Endodermal cell (in vitro differentiated cells): Measurements from ENCODE around the gene AGO3. TPM values are rescaled to one million over a fixed set of nuclear protein-coding genes. Genes with fewer than 3 reads are reported as not detected.

ENCODE experiments used
- DNase-seq: peaks from one replicate; pipeline ENCODE4 v3.0.0-alpha.2; 2017
- H3K27ac ChIP-seq: 2 replicates; pipeline ENCODE4 v1.5.1; 2013; ENCODE audit warnings: mild to moderate bottlenecking, low read depth, low read length, moderate library complexity
- H3K27me3 ChIP-seq: 2 replicates; pipeline ENCODE4 v1.6.1; 2013; ENCODE audit warnings: mild to moderate bottlenecking, low read length, moderate library complexity; ENCODE audit not compliant: insufficient read depth, control insufficient read depth, poor library complexity, severe bottlenecking
- H3K36me3 ChIP-seq: 2 replicates; pipeline ENCODE4 v1.7.0; 2013; ENCODE audit warnings: mild to moderate bottlenecking, low read length, moderate library complexity; ENCODE audit not compliant: control insufficient read depth, insufficient read depth
- H3K4me1 ChIP-seq: one replicate; pipeline ENCODE4 v1.7.0; 2013; ENCODE audit warnings: low read length; ENCODE audit not compliant: control insufficient read depth, insufficient read depth
- H3K4me3 ChIP-seq: 2 replicates; pipeline ENCODE4 v1.5.1; 2013; ENCODE audit warnings: mild to moderate bottlenecking, low read length, moderate library complexity
- H3K9ac ChIP-seq: 2 replicates; pipeline ENCODE4 v1.6.1; 2013; ENCODE audit warnings: mild to moderate bottlenecking, low read length, moderate library complexity; ENCODE audit not compliant: poor library complexity, severe bottlenecking; ENCODE audit errors: extremely low read depth
- H3K9me3 ChIP-seq: 2 replicates; pipeline ENCODE4 v1.6.1; 2013; ENCODE audit warnings: mild to moderate bottlenecking, low read length, moderate library complexity; ENCODE audit not compliant: control insufficient read depth
- H3K27ac Mint-ChIP-seq: 2 replicates; pipeline ENCODE4 v1.8.0; 2020; ENCODE audit warnings: mixed read lengths
- H3K27me3 Mint-ChIP-seq: 2 replicates; pipeline ENCODE4 v1.8.0; 2021; ENCODE audit warnings: mild to moderate bottlenecking, mixed read lengths; ENCODE audit not compliant: insufficient read depth
- H3K36me3 Mint-ChIP-seq: 2 replicates; pipeline ENCODE4 v1.8.0; 2020; ENCODE audit warnings: low read depth, mixed read lengths
- H3K4me1 Mint-ChIP-seq: 2 replicates; pipeline ENCODE4 v1.8.0; 2020; ENCODE audit warnings: mixed read lengths
- H3K4me3 Mint-ChIP-seq: 2 replicates; pipeline ENCODE4 v1.8.0; 2020; ENCODE audit warnings: mild to moderate bottlenecking, moderate library complexity, mixed read lengths
- H3K9me3 Mint-ChIP-seq: 2 replicates; pipeline ENCODE4 v1.8.0; 2020; ENCODE audit warnings: mild to moderate bottlenecking, mixed read lengths
- WGBS, 2 experiments: methylation state at CpG; one replicate each; pipeline versions ENCODE4 v1.1.5 to v1.1.7; 2013; ENCODE audit warnings: missing lambda C conversion rate in 2 of 2, mixed read lengths in 1 of 2; ENCODE audit not compliant: insufficient coverage in 1 of 2, insufficient read length in 1 of 2; 5-methylcytosine and 5-hydroxymethylcytosine counted together
- total RNA-seq, 2 donors: library from RNA; stranded (reverse); fragmentation: NEBNext Ultra II Directional in 1 of 2; extraction: Animal tissue kit (Norgen Biotek cat#: 25700) in 1 of 2; gene quantifications; 2 replicates in 1 of 2; 3 replicates in 1 of 2; pipeline ENCODE4 v1.2.1, GENCODE V29; 2021
- TF ChIP-seq, protein P1 (sequence below): fragments of 200-600 bp; sonication (generic); conservative IDR thresholded peaks from 2 replicates; pipeline ENCODE4 v1.5.0; 2021; ENCODE audit warnings: antibody characterized with exemption, mild to moderate bottlenecking

The AGO3 gene
- total RNA-seq, 2 donors from 2014 or later = 32.8 to 39.8 TPM

DNA sequence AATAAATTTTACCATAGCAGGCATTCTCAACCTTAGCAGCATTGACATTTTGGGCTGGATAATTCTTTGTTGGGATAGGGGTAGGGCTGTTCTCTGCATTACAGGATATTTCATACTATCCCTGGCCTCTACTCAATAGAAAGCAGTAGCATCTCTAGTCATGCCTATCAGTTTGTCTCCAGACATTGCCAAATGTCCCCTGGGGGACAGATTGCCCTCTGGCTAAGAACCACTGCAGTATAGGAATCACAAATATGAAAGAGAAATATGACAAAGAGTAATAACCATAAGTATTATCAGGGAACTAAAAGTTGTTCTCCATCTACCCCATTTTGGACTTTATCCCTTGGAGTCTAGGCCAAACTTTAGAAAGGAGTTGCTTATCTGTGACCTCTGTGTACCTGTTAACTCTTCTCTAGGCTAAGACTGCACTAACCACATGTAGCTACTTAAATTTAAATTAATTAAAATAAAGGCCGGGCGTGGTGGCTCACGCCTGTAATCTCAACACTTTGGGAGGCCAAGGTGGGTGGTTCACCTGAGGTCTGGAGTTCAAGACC lies 76.1 kb downstream of the AGO3 start:
- Mint-ChIP-seq H3K9me3 (no peaks in the 10 kb centered on the region), H3K27ac (no peak overlapping the region), H3K36me3 (peaks cover 17% of the 10 kb centered on the region), H3K4me3 (no peak overlapping the region), H3K27me3 (no peaks in the 10 kb centered on the region), H3K4me1 (no peaks in the 10 kb centered on the region)
- H3K27me3 ChIP-seq = no peaks in the 10 kb centered on the region
- no peaks in the 10 kb centered on the region for H3K4me1 ChIP-seq
- H3K4me3 ChIP-seq = no peak overlapping the region
- 98% methylated on average over 3 of the region's 3 CpGs; no CpG with 5 or more reads in 1 of the 2 experiments for WGBS, 2 experiments
- no peak overlapping the region for H3K27ac ChIP-seq
- no peaks in the 10 kb centered on the region for H3K9me3 ChIP-seq
- no peak for DNase-seq
- no peak overlapping the region for H3K9ac ChIP-seq
- TF ChIP-seq, protein P1, sequence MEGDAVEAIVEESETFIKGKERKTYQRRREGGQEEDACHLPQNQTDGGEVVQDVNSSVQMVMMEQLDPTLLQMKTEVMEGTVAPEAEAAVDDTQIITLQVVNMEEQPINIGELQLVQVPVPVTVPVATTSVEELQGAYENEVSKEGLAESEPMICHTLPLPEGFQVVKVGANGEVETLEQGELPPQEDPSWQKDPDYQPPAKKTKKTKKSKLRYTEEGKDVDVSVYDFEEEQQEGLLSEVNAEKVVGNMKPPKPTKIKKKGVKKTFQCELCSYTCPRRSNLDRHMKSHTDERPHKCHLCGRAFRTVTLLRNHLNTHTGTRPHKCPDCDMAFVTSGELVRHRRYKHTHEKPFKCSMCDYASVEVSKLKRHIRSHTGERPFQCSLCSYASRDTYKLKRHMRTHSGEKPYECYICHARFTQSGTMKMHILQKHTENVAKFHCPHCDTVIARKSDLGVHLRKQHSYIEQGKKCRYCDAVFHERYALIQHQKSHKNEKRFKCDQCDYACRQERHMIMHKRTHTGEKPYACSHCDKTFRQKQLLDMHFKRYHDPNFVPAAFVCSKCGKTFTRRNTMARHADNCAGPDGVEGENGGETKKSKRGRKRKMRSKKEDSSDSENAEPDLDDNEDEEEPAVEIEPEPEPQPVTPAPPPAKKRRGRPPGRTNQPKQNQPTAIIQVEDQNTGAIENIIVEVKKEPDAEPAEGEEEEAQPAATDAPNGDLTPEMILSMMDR = no peak
- H3K36me3 ChIP-seq = peaks cover 18% of the 10 kb centered on the region

DNA sequence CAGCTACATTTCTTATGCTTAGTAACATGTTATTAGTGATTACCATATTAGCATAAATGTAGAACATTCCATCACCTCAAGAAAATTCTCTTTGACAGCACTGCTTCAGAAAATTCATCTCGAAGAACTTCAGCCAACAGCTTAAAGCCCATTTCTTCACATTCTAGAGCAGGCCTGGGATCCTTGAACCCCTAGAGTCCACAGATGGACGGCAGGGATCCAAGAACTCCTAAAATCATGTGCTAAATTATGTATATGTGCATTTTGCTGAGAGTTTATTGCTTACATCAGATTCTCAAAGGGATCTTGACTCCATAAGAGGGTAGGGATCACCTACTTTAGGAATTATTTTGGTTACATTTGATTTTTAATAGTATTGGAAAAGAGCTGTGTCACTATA lies 76.8 kb downstream of the AGO3 start:
- Mint-ChIP-seq H3K9me3 (no peaks in the 10 kb centered on the region), H3K27me3 (no peaks in the 10 kb centered on the region), H3K36me3 (peaks cover 17% of the 10 kb centered on the region), H3K27ac (no peak overlapping the region), H3K4me3 (no peak overlapping the region), H3K4me1 (no peaks in the 10 kb centered on the region)
- no peaks in the 10 kb centered on the region for H3K27me3 ChIP-seq
- peaks cover 21% of the 10 kb centered on the region for H3K36me3 ChIP-seq
- no peak overlapping the region for H3K9ac ChIP-seq
- H3K9me3 ChIP-seq = no peaks in the 10 kb centered on the region
- H3K4me3 ChIP-seq = no peak overlapping the region
- TF ChIP-seq, protein P1 = no peak
- no peaks in the 10 kb centered on the region for H3K4me1 ChIP-seq
- 86 to 94% methylated on average over 2 of the region's 2 CpGs for WGBS, 2 experiments
- H3K27ac ChIP-seq = no peak overlapping the region
- no peak for DNase-seq

GRCh38 chr1:36008546-36009197 lies 77.8 kb downstream of the AGO3 start:
- 80 to 85% methylated on average over 6 to 9 of the region's 9 CpGs for WGBS, 2 experiments
- Histone ChIP-seq H3K9me3 (no peaks in the 10 kb centered on the region), H3K27ac (no peak overlapping the region), H3K36me3 (peaks cover 28% of the 10 kb centered on the region), H3K4me3 (no peak overlapping the region), H3K9ac (no peak overlapping the region), H3K4me1 (no peaks in the 10 kb centered on the region), H3K27me3 (no peaks in the 10 kb centered on the region)
- Mint-ChIP-seq H3K9me3 (no peaks in the 10 kb centered on the region), H3K36me3 (peaks cover 24% of the 10 kb centered on the region), H3K4me3 (no peak overlapping the region), H3K27ac (peak overlapping the region; percentile 66), H3K4me1 (no peaks in the 10 kb centered on the region), H3K27me3 (no peaks in the 10 kb centered on the region)
- TF ChIP-seq, protein P1 = no peak
- no peak for DNase-seq
